Mesothelial cell of epicardium (in vitro differentiated cells): ENCODE results near the gene GLIS2. TPM values are rescaled to one million over a fixed set of nuclear protein-coding genes. Genes with fewer than 3 reads are reported as not detected.

Experiments used
- DNase-seq, 2 experiments: peaks; one replicate each; pipeline ENCODE4 v3.0.0; 2021; ENCODE audit warnings: low spot score in 2 of 2; ENCODE audit not compliant: unreplicated experiment in 2 of 2
- H3K27ac Mint-ChIP-seq: 2 replicates; pipeline ENCODE4 v1.8.0; 2021; ENCODE audit warnings: mixed read lengths
- H3K27me3 Mint-ChIP-seq: 2 replicates; pipeline ENCODE4 v1.8.0; 2021; ENCODE audit warnings: low read depth, mixed read lengths
- H3K36me3 Mint-ChIP-seq: 2 replicates; pipeline ENCODE4 v1.8.0; 2021; ENCODE audit warnings: mixed read lengths
- H3K4me1 Mint-ChIP-seq: 2 replicates; pipeline ENCODE4 v1.8.0; 2021; ENCODE audit warnings: mixed read lengths
- H3K4me3 Mint-ChIP-seq: 2 replicates; pipeline ENCODE4 v1.8.0; 2021; ENCODE audit warnings: mild to moderate bottlenecking, moderate library complexity, mixed read lengths
- H3K9me3 Mint-ChIP-seq: 2 replicates; pipeline ENCODE4 v1.8.0; 2021; ENCODE audit warnings: mixed read lengths
- CTCF ChIP-seq: fragments of 200-600 bp; sonication (generic); IDR thresholded peaks from one replicate; pipeline ENCODE4 v1.5.0; 2021; ENCODE audit warnings: antibody characterized with exemption; ENCODE audit not compliant: unreplicated experiment
- total RNA-seq: library from RNA; stranded (reverse); gene quantifications from 3 replicates; pipeline ENCODE4 v1.2.1, GENCODE V29; 2021

Gene GLIS2
- total RNA-seq, 1 donor from 2014 or later = 79.6 TPM

GRCh38 chr16:4380119-4381063 is 64.5 kb downstream of the GLIS2 start:
- H3K27ac Mint-ChIP-seq = peak overlapping the region; percentile 16
- no peak for DNase-seq
- no peaks in the 10 kb centered on the region for H3K27me3 Mint-ChIP-seq
- H3K36me3 Mint-ChIP-seq = peaks cover 2% of the 10 kb centered on the region
- H3K9me3 Mint-ChIP-seq = no peaks in the 10 kb centered on the region
- no peak for TF ChIP-seq CTCF
- H3K4me3 Mint-ChIP-seq = no peak overlapping the region
- H3K4me1 Mint-ChIP-seq = peaks cover 26% of the 10 kb centered on the region

- no peak for DNase-seq
- no peak for TF ChIP-seq CTCF
- peaks cover 2% of the 10 kb centered on the region for H3K36me3 Mint-ChIP-seq
- H3K27ac Mint-ChIP-seq = no peak overlapping the region
- no peaks in the 10 kb centered on the region for H3K27me3 Mint-ChIP-seq
- no peak overlapping the region for H3K4me3 Mint-ChIP-seq
- H3K9me3 Mint-ChIP-seq = no peaks in the 10 kb centered on the region
- H3K4me1 Mint-ChIP-seq = peaks cover 26% of the 10 kb centered on the region
Observed at GRCh38 chr16:4381072-4381934, 65.4 kb downstream of the GLIS2 start.

- TF ChIP-seq CTCF = no peak
- no peak for DNase-seq
- H3K27me3 Mint-ChIP-seq = no peaks in the 10 kb centered on the region
- H3K4me1 Mint-ChIP-seq = peaks cover 29% of the 10 kb centered on the region
- H3K27ac Mint-ChIP-seq = no peak overlapping the region
- H3K36me3 Mint-ChIP-seq = peaks cover 2% of the 10 kb centered on the region
- no peak overlapping the region for H3K4me3 Mint-ChIP-seq
- no peaks in the 10 kb centered on the region for H3K9me3 Mint-ChIP-seq
Observed at GRCh38 chr16:4381935-4382794, 66.3 kb downstream of the GLIS2 start.

GRCh38 chr16:4382795-4383357 is 67.0 kb downstream of the GLIS2 start:
- no peak for DNase-seq
- H3K27ac Mint-ChIP-seq = peak overlapping the region; percentile 25
- peaks cover 2% of the 10 kb centered on the region for H3K36me3 Mint-ChIP-seq
- peaks cover 28% of the 10 kb centered on the region for H3K4me1 Mint-ChIP-seq
- TF ChIP-seq CTCF = no peak
- no peaks in the 10 kb centered on the region for H3K9me3 Mint-ChIP-seq
- no peaks in the 10 kb centered on the region for H3K27me3 Mint-ChIP-seq
- no peak overlapping the region for H3K4me3 Mint-ChIP-seq
